DOHH2 (cell line): Measurements from ENCODE around the gene ADAMTS2.

Experiments
- H3F3A ChIP-seq: fragments of 200-600 bp; sonication (generic), shearing (Covaris generic); 2 replicates; pipeline ENCODE4 v1.6.0; 2016; ENCODE audit warnings: antibody characterized with exemption, mild to moderate bottlenecking; ENCODE audit not compliant: control insufficient read depth, insufficient read depth
- H3K27ac ChIP-seq: fragments of 200-600 bp; sonication (generic); 2 replicates; pipeline ENCODE4 v1.5.1; 2014; ENCODE audit warnings: low read depth, mild to moderate bottlenecking, low read length, moderate library complexity
- H3K27me3 ChIP-seq: fragments of 200-600 bp; sonication (generic); 2 replicates; pipeline ENCODE4 v1.6.1; 2014; ENCODE audit warnings: mild to moderate bottlenecking, low read length, mixed read lengths; ENCODE audit not compliant: control insufficient read depth
- H3K36me3 ChIP-seq: fragments of 200-600 bp; sonication (generic); 2 replicates; pipeline ENCODE4 v1.6.1; 2014; ENCODE audit warnings: mild to moderate bottlenecking, low read length, moderate library complexity, mixed read lengths; ENCODE audit not compliant: control insufficient read depth
- H3K4me1 ChIP-seq: fragments of 200-600 bp; sonication (generic); 2 replicates; pipeline ENCODE4 v1.6.1; 2014; ENCODE audit warnings: mild to moderate bottlenecking, low read length, mixed read lengths; ENCODE audit not compliant: control insufficient read depth
- H3K4me2 ChIP-seq: fragments of 200-600 bp; sonication (generic); 2 replicates; pipeline ENCODE4 v1.6.0; 2014; ENCODE audit warnings: mild to moderate bottlenecking, low read length, moderate library complexity
- H3K4me3 ChIP-seq: fragments of 200-600 bp; sonication (generic); 2 replicates; pipeline ENCODE4 v1.5.1; 2014; ENCODE audit warnings: mild to moderate bottlenecking, low read length, mixed read lengths
- H3K79me2 ChIP-seq: fragments of 200-600 bp; sonication (generic); 2 replicates; pipeline ENCODE4 v1.6.1; 2014; ENCODE audit warnings: mild to moderate bottlenecking, low read length, mixed read lengths; ENCODE audit not compliant: control insufficient read depth
- H3K9me2 ChIP-seq: fragments of 200-600 bp; sonication (generic); replicated peaks from 2 replicates; pipeline ENCODE4 v1.6.1; 2014; ENCODE audit warnings: mild to moderate bottlenecking, low read length, mixed read lengths; ENCODE audit not compliant: control insufficient read depth
- H3K9me3 ChIP-seq: fragments of 200-600 bp; sonication (generic); 2 replicates; pipeline ENCODE4 v1.6.1; 2014; ENCODE audit warnings: antibody characterized with exemption, low read length, mixed read lengths; ENCODE audit not compliant: control insufficient read depth, insufficient read depth
- H4K20me1 ChIP-seq: fragments of 200-600 bp; sonication (generic); 2 replicates; pipeline ENCODE4 v1.6.0; 2014; ENCODE audit warnings: low read depth, mild to moderate bottlenecking, antibody characterized with exemption, low read length, moderate library complexity; ENCODE audit not compliant: control insufficient read depth, insufficient read depth
- EZH2phosphoT487 ChIP-seq: fragments of 200-600 bp; sonication (generic); IDR thresholded peaks from 2 replicates; pipeline ENCODE4 v1.6.1; 2017; ENCODE audit warnings: borderline replicate concordance, mild to moderate bottlenecking, antibody characterized with exemption, low read length, moderate library complexity, mixed read lengths
- TF ChIP-seq, protein P1 (sequence below): fragments of 200-600 bp; sonication (generic); IDR thresholded peaks from one replicate; pipeline ENCODE4 v1.5.1; 2014; ENCODE audit warnings: antibody characterized with exemption, mild to moderate bottlenecking, low read depth, low read length; ENCODE audit not compliant: poor library complexity, severe bottlenecking

The ADAMTS2 gene

DNA sequence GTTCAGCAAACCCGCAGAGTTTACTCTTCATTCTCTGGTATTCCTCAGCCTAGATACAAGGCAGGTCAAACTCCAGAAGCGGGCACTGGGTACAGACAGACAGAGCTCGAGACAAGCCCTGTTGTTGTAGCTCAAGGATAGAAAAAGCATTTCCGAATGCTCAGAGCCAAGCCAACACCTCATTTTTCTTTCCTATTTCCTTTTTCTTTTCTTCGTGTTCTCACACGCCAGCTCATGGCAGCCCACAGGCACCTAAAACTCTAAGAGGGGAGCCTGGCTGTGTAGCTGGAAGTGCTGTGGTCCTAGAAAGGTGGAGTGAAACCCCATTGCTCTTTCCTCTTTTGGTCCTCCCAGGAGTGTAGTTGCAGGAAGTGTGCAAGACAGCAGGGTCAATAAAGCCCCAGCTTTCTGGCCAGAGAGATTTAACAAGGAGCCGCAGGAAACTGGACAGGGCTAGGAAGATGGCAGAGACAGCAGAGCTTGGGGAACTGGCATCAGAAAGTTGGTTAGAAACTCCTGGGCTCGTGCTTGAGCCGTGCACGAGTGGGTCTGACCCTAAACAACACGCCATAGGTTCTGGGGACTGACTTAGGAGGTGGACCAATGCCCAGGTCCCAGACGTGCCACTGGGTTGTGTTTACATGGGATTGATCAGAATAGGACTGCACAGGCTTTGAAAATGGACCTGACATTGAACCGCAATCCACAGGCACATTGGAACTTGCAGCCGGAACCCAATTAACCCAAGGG lies 41.6 kb downstream of the ADAMTS2 start:
- no peak overlapping the region for H3K27ac ChIP-seq
- H3K79me2 ChIP-seq, result no peaks in the 10 kb centered on the region
- H3F3A ChIP-seq, result no peaks in the 10 kb centered on the region
- H4K20me1 ChIP-seq, result no peaks in the 10 kb centered on the region
- no peaks in the 10 kb centered on the region for H3K27me3 ChIP-seq
- H3K4me2 ChIP-seq, result no peak overlapping the region
- H3K4me3 ChIP-seq, result no peak overlapping the region
- TF ChIP-seq, protein P1, sequence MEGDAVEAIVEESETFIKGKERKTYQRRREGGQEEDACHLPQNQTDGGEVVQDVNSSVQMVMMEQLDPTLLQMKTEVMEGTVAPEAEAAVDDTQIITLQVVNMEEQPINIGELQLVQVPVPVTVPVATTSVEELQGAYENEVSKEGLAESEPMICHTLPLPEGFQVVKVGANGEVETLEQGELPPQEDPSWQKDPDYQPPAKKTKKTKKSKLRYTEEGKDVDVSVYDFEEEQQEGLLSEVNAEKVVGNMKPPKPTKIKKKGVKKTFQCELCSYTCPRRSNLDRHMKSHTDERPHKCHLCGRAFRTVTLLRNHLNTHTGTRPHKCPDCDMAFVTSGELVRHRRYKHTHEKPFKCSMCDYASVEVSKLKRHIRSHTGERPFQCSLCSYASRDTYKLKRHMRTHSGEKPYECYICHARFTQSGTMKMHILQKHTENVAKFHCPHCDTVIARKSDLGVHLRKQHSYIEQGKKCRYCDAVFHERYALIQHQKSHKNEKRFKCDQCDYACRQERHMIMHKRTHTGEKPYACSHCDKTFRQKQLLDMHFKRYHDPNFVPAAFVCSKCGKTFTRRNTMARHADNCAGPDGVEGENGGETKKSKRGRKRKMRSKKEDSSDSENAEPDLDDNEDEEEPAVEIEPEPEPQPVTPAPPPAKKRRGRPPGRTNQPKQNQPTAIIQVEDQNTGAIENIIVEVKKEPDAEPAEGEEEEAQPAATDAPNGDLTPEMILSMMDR, result no peak
- no peak for TF ChIP-seq EZH2phosphoT487
- no peaks in the 10 kb centered on the region for H3K9me2 ChIP-seq
- no peaks in the 10 kb centered on the region for H3K4me1 ChIP-seq
- H3K9me3 ChIP-seq, result no peaks in the 10 kb centered on the region
- H3K36me3 ChIP-seq, result no peaks in the 10 kb centered on the region

DNA sequence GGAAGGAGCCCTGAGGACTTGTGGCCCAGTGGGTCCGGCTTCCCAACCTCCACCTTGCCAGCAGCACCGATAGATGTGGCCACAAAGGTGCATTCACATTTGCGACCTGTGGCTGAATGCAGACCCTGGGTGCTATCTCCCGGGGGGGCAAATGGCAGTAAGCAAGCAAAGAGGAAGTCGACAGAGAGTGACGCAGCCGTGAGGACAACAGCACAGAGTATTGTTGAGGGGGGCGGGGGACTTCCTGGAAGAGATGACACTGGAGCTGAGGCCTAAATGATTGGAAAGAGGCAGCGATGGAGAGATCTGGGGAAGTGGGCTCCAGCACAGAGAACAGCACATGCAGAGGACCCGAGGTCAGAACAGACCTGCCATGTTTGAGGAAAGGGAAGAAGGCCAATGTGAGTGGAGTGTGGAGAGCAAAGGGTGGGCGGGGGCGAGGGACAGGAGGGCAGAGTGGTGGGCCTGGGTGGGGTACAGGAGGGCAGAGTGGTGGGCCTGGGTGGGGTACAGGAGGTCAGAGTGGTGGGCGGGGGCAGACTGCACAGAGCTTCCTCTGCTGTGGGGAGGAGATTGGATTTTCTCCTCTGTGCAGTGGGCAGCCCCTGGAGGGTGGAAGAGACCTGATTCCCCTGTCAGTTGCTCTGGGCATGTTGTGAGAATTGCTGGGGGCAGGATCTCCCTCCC lies 42.6 kb downstream of the ADAMTS2 start:
- no peak overlapping the region for H3K27ac ChIP-seq
- no peaks in the 10 kb centered on the region for H4K20me1 ChIP-seq
- H3K79me2 ChIP-seq, result no peaks in the 10 kb centered on the region
- H3K4me2 ChIP-seq, result no peak overlapping the region
- no peaks in the 10 kb centered on the region for H3K9me3 ChIP-seq
- H3K4me1 ChIP-seq, result no peaks in the 10 kb centered on the region
- no peaks in the 10 kb centered on the region for H3K9me2 ChIP-seq
- no peaks in the 10 kb centered on the region for H3K27me3 ChIP-seq
- no peak overlapping the region for H3K4me3 ChIP-seq
- H3F3A ChIP-seq, result no peaks in the 10 kb centered on the region
- H3K36me3 ChIP-seq, result no peaks in the 10 kb centered on the region
- TF ChIP-seq, protein P1, result no peak
- TF ChIP-seq EZH2phosphoT487, result no peak

DNA sequence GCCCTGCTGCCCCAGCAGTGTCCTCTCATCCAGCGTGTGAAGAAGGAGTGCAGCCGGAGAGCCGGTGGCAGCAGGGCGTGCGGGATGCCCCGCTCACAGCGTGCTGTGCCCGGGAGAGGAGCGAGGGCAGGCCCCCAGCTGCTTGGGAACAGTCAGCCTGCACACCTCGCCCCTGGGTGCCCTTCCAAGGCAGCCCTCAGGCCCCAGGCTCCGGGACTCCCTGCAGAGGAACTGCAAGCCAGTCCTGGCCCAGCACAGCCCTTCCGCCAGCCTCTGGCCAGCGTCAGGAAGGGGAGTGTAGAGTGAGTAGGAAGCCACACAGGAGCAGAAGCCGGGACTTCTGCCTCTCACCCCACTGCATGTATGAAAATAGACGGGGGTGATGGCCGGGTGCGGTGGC lies 43.5 kb downstream of the ADAMTS2 start:
- H3K9me2 ChIP-seq, result no peaks in the 10 kb centered on the region

More for the DNA sequence above, 43.5 kb downstream of the ADAMTS2 start:
- no peak overlapping the region for H3K4me3 ChIP-seq
- H3K27me3 ChIP-seq, result no peaks in the 10 kb centered on the region
- H3K36me3 ChIP-seq, result no peaks in the 10 kb centered on the region
- H4K20me1 ChIP-seq, result no peaks in the 10 kb centered on the region
- no peaks in the 10 kb centered on the region for H3K4me1 ChIP-seq
- no peaks in the 10 kb centered on the region for H3F3A ChIP-seq
- TF ChIP-seq EZH2phosphoT487, result no peak
- TF ChIP-seq, protein P1, result no peak
- H3K4me2 ChIP-seq, result no peak overlapping the region
- no peaks in the 10 kb centered on the region for H3K79me2 ChIP-seq
- H3K9me3 ChIP-seq, result no peaks in the 10 kb centered on the region
- H3K27ac ChIP-seq, result no peak overlapping the region
